K562 (cell line): ENCODE data around the gene PADI4. TPM values are rescaled to one million over a fixed set of nuclear protein-coding genes. Genes with fewer than 3 reads are reported as not detected.

Experiments used
- CTCFL ChIP-seq: IDR thresholded peaks from 2 replicates; pipeline ENCODE4 v1.6.1; 2011; ENCODE audit warnings: borderline replicate concordance, low read depth, mild to moderate bottlenecking, moderate library complexity, low read length; ENCODE audit not compliant: insufficient read depth, poor library complexity, severe bottlenecking
- CUX1 ChIP-seq: fragments of 200-800 bp; sonication (Bioruptor generic); IDR thresholded peaks from 2 replicates; pipeline ENCODE4 v1.6.1; 2016; ENCODE audit warnings: missing genetic modification characterization, missing compliant biosample characterization
- GATA2 ChIP-seq: sonication (generic); formaldehyde crosslinking; IDR thresholded peaks from 2 replicates; pipeline ENCODE4 v1.4.0; 2020; ENCODE audit warnings: mild to moderate bottlenecking, missing genetic modification reagents
- MIER1 ChIP-seq: fragments of 450-650 bp; IDR thresholded peaks from 2 replicates; pipeline ENCODE4 v1.6.1; 2016; ENCODE audit warnings: antibody characterized with exemption, mild to moderate bottlenecking, low read depth
- MXD1 ChIP-seq: fragments of 250-450 bp; sonication (Bioruptor Pico); IDR thresholded peaks from 2 replicates; pipeline ENCODE4 v1.8.0; 2021; ENCODE audit warnings: borderline replicate concordance, mild to moderate bottlenecking, moderate library complexity; ENCODE audit not compliant: poor library complexity, severe bottlenecking
- ZNF639 ChIP-seq, 2 experiments: fragments of 200-800 bp in 1 of 2; sonication (Bioruptor generic) in 1 of 2; sonication (generic) in 1 of 2; formaldehyde crosslinking in 1 of 2; IDR thresholded peaks in 1 of 2; conservative IDR thresholded peaks in 1 of 2; 2 replicates each; pipeline versions ENCODE4 v1.5.0 to v1.6.1; 2016 to 2020; ENCODE audit warnings: missing compliant biosample characterization in 1 of 2, missing genetic modification characterization in 1 of 2, missing genetic modification reagents in 1 of 2
- polyA plus RNA-seq, 8 experiments: library from polyadenylated mRNA; depleted of rRNA in 4 of 8; stranded (reverse) in 5 of 8; unstranded in 3 of 8; fragments of >200 nt; fragmentation: Nextera tagmentation in 2 of 8; fragmentation: Illumina TruSeq in 1 of 8; extraction: Ambion mirVana in 2 of 8; extraction: Trizol in 1 of 8; gene quantifications; 2 replicates each; pipeline versions ENCODE4 v1.2.1 to v1.2.3, GENCODE V29; 2011 to 2014; ENCODE audit warnings: inconsistent platforms in 1 of 8, missing spikeins in 1 of 8
- total RNA-seq, 7 experiments: library from RNA; depleted of rRNA in 6 of 7; stranded (reverse); fragments of >200 nt in 6 of 7; fragmentation: Illumina TruSeq in 2 of 7; extraction: Trizol in 2 of 7; gene quantifications; 2 replicates each; pipeline versions ENCODE4 v1.2.1 to v1.2.3, GENCODE V29; 2011 to 2021; ENCODE audit warnings: low replicate concordance in 1 of 7

PADI4 gene
- total and polyA plus RNA-seq, 9 of the 15 experiments (the other 6 are each of a cell fraction or from before 2014, with no cell fraction given), result 0.22 to 0.33 TPM; not detected in 7

- TF ChIP-seq ZNF639 (CRISPR knock-in tag; conservative IDR thresholded peaks at IDR 0.05 in 1 of 2, IDR thresholded peaks at IDR 0.05 in 1 of 2) (no peak), GATA2 (CRISPR knock-in tag) (no peak), MXD1 (CRISPR knock-in tag) (no peak), CTCFL (no peak), MIER1 (no peak), CUX1 (CRISPR knock-in tag) (no peak)
- TF ChIP-seq, all 486 proteins: peak for 0
Observed at GRCh38 chr1:17297991-17298390, 10.0 kb upstream of the PADI4 start (continued).
